ENCODE data around the gene ASIC1. TPM values are rescaled to one million over a fixed set of nuclear protein-coding genes. Genes with fewer than 3 reads are reported as not detected.

ASIC1 gene
- under 0.01 TPM for total RNA-seq

DNA sequence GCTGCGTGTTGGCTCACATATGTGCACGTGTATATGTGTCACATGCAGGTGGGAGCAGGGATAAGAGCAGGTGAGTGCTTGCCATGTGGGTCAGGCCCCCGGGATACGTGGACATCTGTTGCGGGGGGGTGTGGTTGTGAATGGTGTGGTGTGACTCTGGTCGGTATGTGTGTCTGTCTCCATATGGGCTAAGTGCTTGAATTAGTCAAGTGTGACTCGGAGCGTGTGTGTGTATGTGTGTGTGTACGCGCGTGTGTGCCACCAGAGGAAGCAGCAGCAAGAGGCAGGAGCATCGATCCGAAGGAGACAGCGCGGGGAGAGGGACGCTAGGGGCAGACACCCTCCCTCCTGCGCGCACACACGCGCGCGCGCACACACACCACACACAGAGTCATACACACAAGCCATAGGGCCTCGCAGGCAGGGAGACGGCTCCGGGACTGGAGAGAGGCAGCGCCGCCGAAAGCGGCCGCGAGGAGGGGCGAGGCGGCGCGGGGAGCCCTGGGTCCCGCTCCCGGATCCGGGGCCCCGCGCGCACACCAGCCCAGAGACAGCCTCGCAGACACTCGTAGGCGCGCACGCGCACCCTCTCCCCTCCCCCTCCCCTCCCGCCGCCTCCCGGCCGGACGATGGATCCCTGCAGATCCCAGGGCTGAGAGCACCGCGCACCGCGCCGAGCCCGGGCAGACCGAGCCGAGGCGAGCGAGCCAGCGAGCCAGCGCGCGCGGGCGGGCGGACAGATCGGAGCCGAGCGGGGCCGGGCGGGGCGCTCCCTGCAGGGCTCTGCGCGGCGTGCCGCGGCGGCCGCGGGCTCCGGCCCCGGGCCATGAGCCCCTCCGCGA is at the start of gene ASIC1:
Gene ASIC1 (plus strand): TSS at position 597 of the 842 bp plus-strand sequence. CDS start 1,171 bp downstream, outside the sequence.
- H3K9me3 ChIP-seq (ENCODE audit: low read depth, low read length), result no peaks in the 10 kb centered on the region
- peaks cover 32% of the 10 kb centered on the region for H3K4me1 ChIP-seq (ENCODE audit: insufficient read depth, low read length)
- peaks cover 33% of the 10 kb centered on the region for H3K27me3 ChIP-seq (ENCODE audit: insufficient read depth, low read length)
- peak within 1 kb of the TSS; percentile 25 for H3K4me3 ChIP-seq (ENCODE audit: low read length)

DNA sequence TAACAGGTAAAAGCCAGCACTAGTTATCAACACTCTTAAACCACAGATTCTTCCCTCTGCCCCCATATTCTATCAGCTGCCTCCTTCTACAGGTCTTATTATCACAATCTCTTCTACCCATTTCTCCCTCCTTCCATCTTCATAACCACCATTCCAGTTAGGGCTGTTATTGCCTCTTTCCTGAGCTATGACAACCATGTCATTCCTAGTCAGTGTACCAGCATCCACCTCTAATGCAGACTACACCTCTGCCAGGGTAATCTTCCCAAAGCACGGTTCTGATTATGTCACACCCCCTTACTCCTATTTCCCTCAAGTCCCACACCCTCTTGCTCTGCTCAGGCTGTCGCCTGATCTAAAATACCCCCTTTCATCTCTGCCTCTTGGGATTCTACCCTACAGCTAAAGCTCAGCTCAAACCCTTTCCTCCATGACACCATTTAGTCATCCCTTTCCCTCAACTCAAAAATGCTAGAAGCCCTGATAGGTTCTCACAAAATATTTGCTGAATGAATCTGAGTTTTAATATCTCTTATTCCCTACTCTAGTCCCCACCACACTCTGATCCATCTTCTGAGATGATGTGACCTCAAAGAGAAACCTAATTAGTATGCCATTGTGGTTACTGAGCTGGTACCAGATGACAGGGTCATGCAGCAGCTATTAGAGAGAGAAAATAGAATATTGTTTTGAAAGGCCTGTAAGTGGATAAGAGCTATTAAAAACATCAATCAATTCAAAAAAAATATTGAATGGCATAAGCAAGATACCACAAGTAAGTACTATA is 43.8 kb upstream of the ASIC1 start:
- Histone ChIP-seq H3K9me3 (ENCODE audit: low read depth, low read length) (no peaks in the 10 kb centered on the region), H3K4me1 (ENCODE audit: insufficient read depth, low read length) (peaks cover 18% of the 10 kb centered on the region), H3K4me3 (ENCODE audit: low read length) (no peak overlapping the region), H3K27me3 (ENCODE audit: insufficient read depth, low read length) (no peaks in the 10 kb centered on the region)

DNA sequence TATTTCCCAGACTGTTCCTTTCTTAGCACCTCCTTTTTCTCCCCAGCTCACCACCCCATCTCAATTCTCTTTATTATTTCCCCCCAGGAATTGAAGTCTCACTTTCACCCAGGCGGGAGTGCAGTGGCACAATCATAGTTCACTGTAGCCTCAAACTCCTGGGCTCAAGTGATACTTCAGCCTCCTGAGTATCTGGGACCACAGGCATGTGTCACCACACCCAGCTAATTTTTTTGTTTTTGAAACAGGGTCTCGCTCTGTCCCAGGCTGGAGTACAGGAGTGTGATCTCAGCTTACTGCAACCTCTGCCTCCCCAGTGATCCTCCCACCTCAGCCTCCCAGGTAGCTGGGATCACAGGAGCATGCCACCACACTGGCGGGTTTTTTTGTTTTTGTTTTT is 43.1 kb upstream of the ASIC1 start:
- H3K9me3 ChIP-seq (ENCODE audit: low read depth, low read length), result no peaks in the 10 kb centered on the region
- no peaks in the 10 kb centered on the region for H3K27me3 ChIP-seq (ENCODE audit: insufficient read depth, low read length)
- no peak overlapping the region for H3K4me3 ChIP-seq (ENCODE audit: low read length)
- peaks cover 18% of the 10 kb centered on the region for H3K4me1 ChIP-seq (ENCODE audit: insufficient read depth, low read length)

DNA sequence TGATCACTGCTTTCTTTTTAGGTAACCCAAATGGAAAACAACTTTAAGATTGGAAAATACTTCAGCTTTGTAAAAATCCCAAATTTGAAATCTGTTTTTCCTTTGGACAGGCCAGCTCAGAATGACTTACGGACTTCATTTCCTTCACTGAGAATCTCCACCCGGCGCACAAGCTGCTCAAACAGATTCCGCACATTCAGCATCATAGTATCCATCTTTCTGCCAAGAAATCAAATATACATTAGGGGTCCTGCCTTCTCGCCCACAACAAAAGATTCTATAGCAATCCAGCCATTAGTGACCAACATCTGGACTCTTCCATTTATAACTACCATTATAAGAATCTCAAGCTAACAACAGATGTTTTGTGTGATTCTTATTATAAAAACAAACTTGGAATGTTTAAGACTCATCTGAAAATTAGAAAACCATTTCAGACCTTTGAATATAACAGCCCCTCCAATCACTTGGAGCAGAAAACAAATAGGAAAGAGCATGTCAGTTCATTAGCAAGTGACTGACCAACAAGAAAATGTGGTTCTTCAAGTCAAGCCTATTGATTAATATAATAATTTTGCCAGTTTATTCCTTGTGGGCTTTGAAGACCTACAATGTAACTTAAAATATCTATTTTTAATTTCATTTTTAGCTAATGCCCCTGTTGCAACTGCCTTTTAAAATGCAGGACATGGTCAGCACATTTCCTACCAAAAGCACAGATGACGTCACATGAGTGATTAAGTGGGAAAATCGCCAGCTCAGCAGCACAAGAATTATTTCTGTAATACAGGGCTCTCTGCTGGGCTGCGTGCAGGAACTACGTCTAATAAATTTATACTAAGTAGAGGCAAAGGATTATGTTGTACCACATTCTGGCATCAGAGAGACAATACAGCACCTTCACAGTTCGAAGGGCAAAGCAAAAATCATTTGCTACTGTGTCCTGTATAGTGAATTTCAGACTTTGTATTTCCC is 40.6 kb upstream of the ASIC1 start:
- no peak overlapping the region for H3K4me3 ChIP-seq (ENCODE audit: low read length)
- peaks cover 18% of the 10 kb centered on the region for H3K4me1 ChIP-seq (ENCODE audit: insufficient read depth, low read length)
- no peaks in the 10 kb centered on the region for H3K9me3 ChIP-seq (ENCODE audit: low read depth, low read length)
- no peaks in the 10 kb centered on the region for H3K27me3 ChIP-seq (ENCODE audit: insufficient read depth, low read length)

DNA sequence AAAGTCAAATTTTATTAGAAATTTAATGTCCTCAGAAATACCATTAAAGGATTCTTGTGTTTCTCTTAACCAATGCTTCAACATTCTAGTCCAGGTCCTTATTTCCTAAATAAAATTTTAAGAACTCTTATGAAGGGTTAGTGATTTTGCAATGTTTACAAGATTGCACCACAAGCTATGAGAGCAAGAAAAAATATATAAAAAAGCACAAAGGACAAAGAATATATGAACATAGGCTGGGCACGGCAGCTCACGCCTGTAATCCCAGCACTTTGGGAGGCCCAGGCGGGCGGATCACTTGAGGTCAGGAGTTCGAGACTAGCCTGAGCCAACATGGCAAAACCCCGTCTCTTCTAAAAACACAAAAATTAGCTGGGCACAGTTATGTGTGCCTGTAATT is 39.8 kb upstream of the ASIC1 start:
- Histone ChIP-seq H3K9me3 (ENCODE audit: low read depth, low read length) (no peaks in the 10 kb centered on the region), H3K4me3 (ENCODE audit: low read length) (no peak overlapping the region), H3K27me3 (ENCODE audit: insufficient read depth, low read length) (no peaks in the 10 kb centered on the region), H3K4me1 (ENCODE audit: insufficient read depth, low read length) (peaks cover 18% of the 10 kb centered on the region)

DNA sequence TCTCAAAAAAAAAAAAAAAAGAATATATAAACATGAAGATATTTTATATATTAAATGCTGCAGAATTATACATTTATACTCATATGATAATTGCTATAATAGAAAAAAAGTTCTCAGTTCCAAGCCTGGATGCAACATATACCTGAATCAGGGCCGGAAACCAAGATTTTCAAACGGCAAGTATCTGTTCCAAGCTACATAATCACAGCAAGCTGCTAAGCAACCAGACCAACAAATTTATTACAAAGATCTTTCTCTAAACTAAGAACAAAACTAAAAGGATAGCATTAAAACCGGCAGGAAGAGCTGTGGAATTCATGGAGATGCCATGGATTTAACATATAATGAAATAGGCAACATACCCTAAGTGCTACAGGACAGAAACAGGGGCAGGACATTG is 39.2 kb upstream of the ASIC1 start:
- H3K9me3 ChIP-seq (ENCODE audit: low read depth, low read length), result no peaks in the 10 kb centered on the region
- H3K4me1 ChIP-seq (ENCODE audit: insufficient read depth, low read length), result peaks cover 18% of the 10 kb centered on the region
- no peaks in the 10 kb centered on the region for H3K27me3 ChIP-seq (ENCODE audit: insufficient read depth, low read length)
- no peak overlapping the region for H3K4me3 ChIP-seq (ENCODE audit: low read length)

DNA sequence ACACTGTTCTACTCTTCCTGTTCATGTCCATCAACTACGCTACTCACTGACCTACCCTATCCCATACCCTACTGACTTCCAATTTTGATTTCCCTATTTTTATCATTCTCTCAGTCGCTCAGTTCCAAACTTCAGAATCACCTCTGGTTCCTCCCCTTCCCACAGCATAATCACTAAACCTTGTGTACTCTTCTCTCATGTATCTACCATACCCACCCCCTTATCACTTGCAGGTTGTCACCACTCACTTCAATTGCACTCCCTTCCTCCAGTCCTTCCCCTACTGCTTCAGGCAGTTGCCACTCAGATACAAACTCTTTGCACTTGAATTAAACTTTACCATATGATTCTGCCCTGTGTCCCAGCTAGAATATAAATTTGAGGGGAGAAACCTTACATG is 38.4 kb upstream of the ASIC1 start:
- Histone ChIP-seq H3K4me3 (ENCODE audit: low read length) (no peak overlapping the region), H3K9me3 (ENCODE audit: low read depth, low read length) (no peaks in the 10 kb centered on the region), H3K27me3 (ENCODE audit: insufficient read depth, low read length) (no peaks in the 10 kb centered on the region), H3K4me1 (ENCODE audit: insufficient read depth, low read length) (peaks cover 25% of the 10 kb centered on the region)

DNA sequence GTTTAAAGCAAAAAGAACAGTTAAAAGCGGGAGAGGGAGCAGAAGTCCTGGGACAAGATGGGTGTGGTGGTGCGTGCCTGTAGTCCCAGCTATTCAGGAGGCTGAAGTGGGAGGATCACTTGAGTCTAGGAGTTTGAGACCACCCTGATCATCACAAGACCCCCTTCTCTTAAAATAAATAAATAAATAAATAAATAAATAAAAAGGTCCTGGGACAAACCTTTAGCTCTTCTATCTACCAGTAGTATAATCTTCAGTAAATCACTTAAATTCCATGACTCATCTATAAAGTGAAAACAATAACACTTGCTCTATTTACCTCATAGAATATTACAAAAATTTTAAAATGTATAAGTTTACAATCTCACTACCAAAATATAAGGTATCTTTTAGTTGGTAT is 37.9 kb upstream of the ASIC1 start:
- Histone ChIP-seq H3K27me3 (ENCODE audit: insufficient read depth, low read length) (no peaks in the 10 kb centered on the region), H3K4me1 (ENCODE audit: insufficient read depth, low read length) (peaks cover 31% of the 10 kb centered on the region), H3K4me3 (ENCODE audit: low read length) (no peak overlapping the region), H3K9me3 (ENCODE audit: low read depth, low read length) (no peaks in the 10 kb centered on the region)

DNA sequence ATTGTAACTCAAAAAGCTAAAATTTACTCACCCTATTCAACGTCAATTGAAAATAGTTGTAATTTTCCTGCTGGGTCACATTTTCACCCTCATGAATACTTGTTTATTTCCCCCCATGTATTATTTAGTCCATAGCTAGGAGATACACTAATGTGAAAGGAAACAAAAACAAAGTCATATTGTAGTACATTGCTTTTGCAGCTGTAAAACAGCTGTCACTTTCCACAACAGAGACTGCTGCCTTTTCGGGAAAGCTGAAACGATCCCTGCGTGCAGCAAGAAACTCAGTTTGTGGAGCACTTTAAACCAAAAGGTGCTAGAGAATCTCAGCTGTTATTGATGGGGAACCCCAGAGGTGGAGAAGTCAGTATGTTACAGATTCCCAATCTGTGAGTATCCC is 36.4 kb upstream of the ASIC1 start:
- Histone ChIP-seq H3K4me3 (ENCODE audit: low read length) (no peak overlapping the region), H3K9me3 (ENCODE audit: low read depth, low read length) (no peaks in the 10 kb centered on the region), H3K4me1 (ENCODE audit: insufficient read depth, low read length) (peaks cover 35% of the 10 kb centered on the region), H3K27me3 (ENCODE audit: insufficient read depth, low read length) (no peaks in the 10 kb centered on the region)

DNA sequence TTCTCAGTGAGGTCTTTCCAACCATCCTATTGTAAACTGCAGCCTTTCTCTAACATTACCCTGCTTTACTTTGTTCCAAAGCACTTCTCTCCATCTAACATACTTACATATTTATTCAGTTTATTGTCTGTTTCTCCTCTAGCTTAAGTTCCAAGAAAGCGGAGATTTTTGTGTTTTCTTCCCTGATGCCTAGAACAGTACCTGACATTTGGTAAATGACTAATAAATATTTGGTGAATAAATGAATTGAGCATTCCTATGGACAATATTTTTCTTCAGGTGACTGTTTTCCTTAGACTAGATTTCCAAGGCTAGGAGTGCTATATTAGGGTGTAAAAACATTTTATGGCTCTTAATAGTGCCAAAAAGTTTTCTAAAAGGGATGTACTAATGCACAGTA is 34.5 kb upstream of the ASIC1 start:
- Histone ChIP-seq H3K4me3 (ENCODE audit: low read length) (no peak overlapping the region), H3K27me3 (ENCODE audit: insufficient read depth, low read length) (no peaks in the 10 kb centered on the region), H3K4me1 (ENCODE audit: insufficient read depth, low read length) (peaks cover 22% of the 10 kb centered on the region), H3K9me3 (ENCODE audit: low read depth, low read length) (no peaks in the 10 kb centered on the region)

DNA sequence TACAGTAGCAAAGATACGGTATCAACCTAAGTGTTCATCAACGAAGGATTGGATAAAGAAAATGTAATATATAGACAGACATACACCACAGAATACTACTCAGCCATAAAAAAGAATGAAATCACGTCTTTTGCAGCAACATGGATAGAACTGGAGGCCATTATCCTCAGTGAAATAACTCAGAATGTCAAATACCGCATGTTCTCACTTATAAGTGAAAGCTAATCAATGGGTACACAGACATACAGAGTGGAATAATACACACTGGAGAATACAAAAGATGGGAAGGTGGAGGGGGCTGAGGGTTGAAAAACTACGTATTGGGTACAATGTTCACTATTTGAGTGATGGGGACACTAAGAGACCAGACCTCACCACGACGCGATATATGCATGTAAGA is 33.2 kb upstream of the ASIC1 start:
- no peaks in the 10 kb centered on the region for H3K27me3 ChIP-seq (ENCODE audit: insufficient read depth, low read length)
- peaks cover 17% of the 10 kb centered on the region for H3K4me1 ChIP-seq (ENCODE audit: insufficient read depth, low read length)
- no peak overlapping the region for H3K4me3 ChIP-seq (ENCODE audit: low read length)
- no peaks in the 10 kb centered on the region for H3K9me3 ChIP-seq (ENCODE audit: low read depth, low read length)

DNA sequence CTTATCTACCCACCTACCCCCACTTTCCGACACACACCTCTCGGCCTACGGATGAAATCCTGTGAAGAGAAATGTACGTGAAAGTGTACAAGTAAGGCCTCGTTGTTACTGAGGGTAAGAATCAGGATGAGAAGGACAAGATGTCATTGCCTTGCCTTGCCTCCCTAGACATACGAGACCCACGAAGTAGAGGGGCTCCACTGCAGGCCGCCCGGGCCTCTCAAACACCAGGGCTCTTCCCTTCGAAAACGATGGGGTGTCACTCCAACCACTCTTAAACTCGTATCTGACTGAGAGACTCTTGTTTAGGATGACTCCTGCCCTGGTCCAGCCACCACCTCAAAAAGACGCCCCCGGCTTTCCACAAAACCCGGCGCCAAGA is 32.6 kb upstream of the ASIC1 start:
- H3K4me3 ChIP-seq (ENCODE audit: low read length), result peak overlapping the region; percentile 73
- no peaks in the 10 kb centered on the region for H3K9me3 ChIP-seq (ENCODE audit: low read depth, low read length)
- peaks cover 17% of the 10 kb centered on the region for H3K4me1 ChIP-seq (ENCODE audit: insufficient read depth, low read length)
- no peaks in the 10 kb centered on the region for H3K27me3 ChIP-seq (ENCODE audit: insufficient read depth, low read length)

DNA sequence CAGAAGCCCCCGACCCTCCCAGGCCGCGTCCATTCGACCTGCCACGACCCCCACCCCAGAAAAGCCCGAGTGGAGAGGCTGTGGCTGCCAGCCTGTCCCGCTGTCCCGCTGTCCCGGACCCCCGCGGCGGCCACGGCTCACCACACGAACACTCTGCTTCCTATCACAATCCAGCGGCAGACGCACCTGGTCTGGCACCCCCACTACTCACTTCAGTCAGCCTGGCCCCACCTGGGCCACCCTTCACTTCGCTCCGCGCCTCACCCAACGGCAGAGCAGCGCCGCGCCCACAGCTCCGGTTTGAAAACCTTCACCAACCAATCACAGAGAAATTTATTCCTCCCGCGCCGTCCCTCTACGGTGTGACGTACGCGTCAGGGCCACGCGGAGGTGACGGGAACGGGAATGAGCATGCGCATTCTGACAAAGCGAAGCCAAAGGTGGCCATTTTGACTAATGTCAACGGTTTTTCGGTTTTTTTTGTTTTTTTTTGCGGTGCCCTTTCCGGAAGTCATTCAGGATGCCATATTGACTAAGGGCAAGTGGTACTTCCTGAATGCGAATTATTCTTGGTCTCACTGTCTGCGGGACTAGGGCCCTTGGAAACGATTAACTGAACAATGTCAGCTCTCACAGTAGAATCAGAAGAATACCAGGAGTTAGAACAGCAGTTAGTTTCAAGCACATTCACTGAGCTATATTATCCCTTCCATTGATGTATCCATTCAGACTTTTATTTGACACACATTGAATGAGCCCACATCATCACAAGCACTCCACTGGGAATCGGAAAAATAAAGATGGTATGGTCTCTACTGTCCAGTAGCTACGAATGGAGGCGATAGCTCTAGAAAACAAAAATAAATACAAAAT is 32.0 kb upstream of the ASIC1 start, which contains the start of gene RACGAP1:
Gene RACGAP1 (minus strand): TSS at position 308 of the 873 bp plus-strand sequence. CDS start 8,779 bp downstream, outside the sequence.
- peaks cover 17% of the 10 kb centered on the region for H3K4me1 ChIP-seq (ENCODE audit: insufficient read depth, low read length)
- peak within 1 kb of the TSS; percentile 73 for H3K4me3 ChIP-seq (ENCODE audit: low read length)
- no peaks in the 10 kb centered on the region for H3K27me3 ChIP-seq (ENCODE audit: insufficient read depth, low read length)
- H3K9me3 ChIP-seq (ENCODE audit: low read depth, low read length), result no peaks in the 10 kb centered on the region

DNA sequence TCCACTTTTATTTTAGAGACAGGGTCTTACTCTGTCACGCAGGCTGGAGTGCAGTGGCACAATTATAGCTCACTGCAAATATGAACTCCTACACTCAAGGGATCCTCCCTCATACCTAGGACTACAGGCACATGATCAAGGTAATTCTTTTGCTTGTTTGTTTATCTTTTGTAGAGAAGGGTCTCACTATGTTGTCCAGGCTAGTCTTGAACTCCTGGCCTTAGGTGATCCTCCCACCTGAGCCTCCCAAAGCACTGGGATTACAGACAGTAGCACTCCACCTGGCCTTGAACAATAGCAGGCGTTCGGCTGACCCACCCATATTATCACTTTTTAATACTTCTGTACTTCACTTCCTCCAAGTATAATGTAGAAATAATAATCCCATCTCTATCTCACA is 30.7 kb upstream of the ASIC1 start:
- Histone ChIP-seq H3K9me3 (ENCODE audit: low read depth, low read length) (no peaks in the 10 kb centered on the region), H3K4me3 (ENCODE audit: low read length) (no peak overlapping the region), H3K27me3 (ENCODE audit: insufficient read depth, low read length) (no peaks in the 10 kb centered on the region), H3K4me1 (ENCODE audit: insufficient read depth, low read length) (peaks cover 17% of the 10 kb centered on the region)
